WTC11 (cell line): ENCODE results near the gene NGRN. TPM values are rescaled to one million over a fixed set of nuclear protein-coding genes. Genes with fewer than 3 reads are reported as not detected.

ENCODE experiments used
- ATAC-seq: fragments of 200-7000 bp; cut with Tn5 transposase; 2 replicates; pipeline ENCODE4 v1.10.0; 2021; ENCODE audit warnings: mild to moderate bottlenecking, moderate library complexity
- CTCF ChIA-PET: fragments of 300-600 bp; sonication (Branson Sonifier 250); formaldehyde crosslinking; loops from one replicate; lab custom pipeline; 2021; ENCODE audit warnings: antibody characterized with exemption; lab: Charles Lee
- POLR2A ChIA-PET: fragments of 350-600 bp; sonication (Branson Sonifier 250); formaldehyde crosslinking; loops from one replicate; lab custom pipeline; 2021; ENCODE audit warnings: antibody characterized with exemption; lab: Charles Lee
- DNase-seq: peaks from one replicate; pipeline ENCODE4 v3.0.0; 2021; ENCODE audit warnings: low spot score
- H3K27ac Mint-ChIP-seq: 2 replicates; pipeline ENCODE4 v1.8.0; 2021; ENCODE audit warnings: mixed read lengths
- H3K27me3 Mint-ChIP-seq: 2 replicates; pipeline ENCODE4 v1.8.0; 2021; ENCODE audit warnings: low read depth, mild to moderate bottlenecking, moderate library complexity, mixed read lengths
- H3K36me3 Mint-ChIP-seq: 2 replicates; pipeline ENCODE4 v1.8.0; 2021; ENCODE audit warnings: mixed read lengths
- H3K4me1 Mint-ChIP-seq: 2 replicates; pipeline ENCODE4 v1.8.0; 2022; ENCODE audit warnings: mixed read lengths
- H3K4me3 Mint-ChIP-seq: 2 replicates; pipeline ENCODE4 v1.8.0; 2021; ENCODE audit warnings: mild to moderate bottlenecking, moderate library complexity, mixed read lengths
- H3K9me3 Mint-ChIP-seq: 2 replicates; pipeline ENCODE4 v1.8.0; 2021; ENCODE audit warnings: mixed read lengths
- AFF4 ChIP-seq: sonication (generic); formaldehyde crosslinking; IDR thresholded peaks from 2 replicates; pipeline ENCODE4 v1.8.1; 2023; ENCODE audit warnings: mild to moderate bottlenecking, missing genetic modification reagents, borderline replicate concordance
- FOXP1 ChIP-seq: sonication (generic); formaldehyde crosslinking; IDR thresholded peaks from 2 replicates; pipeline ENCODE4 v1.8.0; 2022; ENCODE audit warnings: missing genetic modification reagents, mild to moderate bottlenecking, moderate library complexity, borderline replicate concordance
- GABPB1 ChIP-seq: sonication (generic); formaldehyde crosslinking; IDR thresholded peaks from 2 replicates; pipeline ENCODE4 v1.8.1; 2023; ENCODE audit warnings: mild to moderate bottlenecking, missing genetic modification reagents
- MXD4 ChIP-seq: fragments of 250-450 bp; sonication (Bioruptor Pico); IDR thresholded peaks from 2 replicates; pipeline ENCODE4 v1.8.0; 2021; ENCODE audit warnings: mild to moderate bottlenecking, moderate library complexity, borderline replicate concordance
- MYBL2 ChIP-seq: sonication (generic); formaldehyde crosslinking; IDR thresholded peaks from 2 replicates; pipeline ENCODE4 v1.8.1; 2023; ENCODE audit warnings: mild to moderate bottlenecking, moderate library complexity, missing genetic modification reagents
- NFATC4 ChIP-seq: fragments of 250-450 bp; sonication (Bioruptor Pico); IDR thresholded peaks from 2 replicates; pipeline ENCODE4 v1.9.0; 2021; ENCODE audit warnings: mild to moderate bottlenecking
- NR2C2 ChIP-seq: sonication (generic); formaldehyde crosslinking; IDR thresholded peaks from 2 replicates; pipeline ENCODE4 v1.8.0; 2022; ENCODE audit warnings: mild to moderate bottlenecking, missing genetic modification reagents
- PRDM15 ChIP-seq: sonication (generic); formaldehyde crosslinking; IDR thresholded peaks from 2 replicates; pipeline ENCODE4 v1.8.0; 2022; ENCODE audit warnings: missing genetic modification reagents
- RORB ChIP-seq: fragments of 250-450 bp; sonication (Bioruptor Pico); IDR thresholded peaks from 2 replicates; pipeline ENCODE4 v1.9.0; 2021; ENCODE audit warnings: mild to moderate bottlenecking
- SMAD3 ChIP-seq: sonication (generic); formaldehyde crosslinking; IDR thresholded peaks from 2 replicates; pipeline ENCODE4 v1.8.0; 2022; ENCODE audit warnings: missing genetic modification reagents, mild to moderate bottlenecking, borderline replicate concordance
- USF1 ChIP-seq: sonication (generic); formaldehyde crosslinking; IDR thresholded peaks from 2 replicates; pipeline ENCODE4 v1.8.0; 2022; ENCODE audit warnings: mild to moderate bottlenecking, missing genetic modification reagents
- ZNF416 ChIP-seq: fragments of 250-450 bp; sonication (Bioruptor Pico); IDR thresholded peaks from 2 replicates; pipeline ENCODE4 v1.9.0; 2021; ENCODE audit warnings: mild to moderate bottlenecking, inconsistent platforms
- total RNA-seq: library from RNA; stranded (reverse); gene quantifications from 3 replicates; pipeline ENCODE4 v1.2.3, GENCODE V29; 2021
- TF ChIP-seq, protein P1 (sequence below): sonication (generic); formaldehyde crosslinking; IDR thresholded peaks from 2 replicates; pipeline ENCODE4 v1.8.1; 2022; ENCODE audit warnings: mild to moderate bottlenecking, missing genetic modification reagents, moderate library complexity, borderline replicate concordance
- TF ChIP-seq, protein P2 (sequence below): sonication (generic); formaldehyde crosslinking; IDR thresholded peaks from 2 replicates; pipeline ENCODE4 v1.8.0; 2023; ENCODE audit warnings: missing genetic modification reagents

NGRN gene
- total RNA-seq, 1 experiment from 2014 or later: 77.8 TPM

DNA sequence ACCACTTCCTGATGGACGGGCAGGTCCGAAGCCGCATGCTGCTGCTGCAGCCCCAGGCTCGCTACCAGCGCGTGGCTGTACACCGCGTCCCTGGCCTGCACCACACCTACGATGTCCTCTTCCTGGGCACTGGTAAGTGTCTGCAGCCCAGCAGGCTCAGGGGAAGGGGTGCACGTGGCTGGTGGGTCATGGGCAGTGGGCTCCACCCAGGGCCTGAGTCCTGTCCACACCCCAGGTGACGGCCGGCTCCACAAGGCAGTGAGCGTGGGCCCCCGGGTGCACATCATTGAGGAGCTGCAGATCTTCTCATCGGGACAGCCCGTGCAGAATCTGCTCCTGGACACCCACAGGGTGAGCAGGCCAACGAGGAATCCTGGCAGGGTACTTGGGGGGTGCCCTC lies 40.4 kb upstream of the NGRN start (continued):
- no peak for TF ChIP-seq AFF4

DNA sequence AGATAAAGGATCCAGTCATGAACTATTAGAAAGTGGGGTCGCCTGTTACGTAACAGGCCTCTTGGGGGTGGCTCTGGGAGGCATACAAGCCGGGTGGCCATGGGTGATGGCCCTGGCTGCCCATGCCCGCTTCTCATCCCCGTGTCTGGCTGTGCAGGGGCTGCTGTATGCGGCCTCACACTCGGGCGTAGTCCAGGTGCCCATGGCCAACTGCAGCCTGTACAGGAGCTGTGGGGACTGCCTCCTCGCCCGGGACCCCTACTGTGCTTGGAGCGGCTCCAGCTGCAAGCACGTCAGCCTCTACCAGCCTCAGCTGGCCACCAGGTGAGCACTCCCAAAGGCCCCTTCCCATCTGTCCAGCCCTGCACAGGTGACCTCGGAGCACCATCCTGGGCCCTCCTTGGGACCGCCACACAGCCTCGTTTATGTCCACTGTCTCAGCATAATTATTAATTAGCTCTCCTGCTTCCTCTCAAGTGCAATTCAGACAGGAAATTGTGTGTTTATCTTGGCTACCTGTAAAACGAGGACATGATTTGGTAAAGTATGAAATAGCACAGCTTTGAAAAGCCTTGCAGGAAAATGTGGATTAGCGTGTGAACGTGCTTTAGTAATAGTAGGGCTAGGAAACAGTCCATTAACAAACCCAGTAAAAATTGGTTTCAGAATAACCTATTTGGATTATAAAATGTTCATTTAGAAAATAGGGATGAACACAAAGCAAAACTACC lies 39.8 kb upstream of the NGRN start:
- H3K27me3 Mint-ChIP-seq: no peaks in the 10 kb centered on the region
- ChIA-PET CTCF (no interaction called here), POLR2A (no interaction called here)
- no peak for TF ChIP-seq PRDM15 (CRISPR knock-in tag)
- TF ChIP-seq MYBL2 (CRISPR knock-in tag): no peak
- TF ChIP-seq, protein P1, sequence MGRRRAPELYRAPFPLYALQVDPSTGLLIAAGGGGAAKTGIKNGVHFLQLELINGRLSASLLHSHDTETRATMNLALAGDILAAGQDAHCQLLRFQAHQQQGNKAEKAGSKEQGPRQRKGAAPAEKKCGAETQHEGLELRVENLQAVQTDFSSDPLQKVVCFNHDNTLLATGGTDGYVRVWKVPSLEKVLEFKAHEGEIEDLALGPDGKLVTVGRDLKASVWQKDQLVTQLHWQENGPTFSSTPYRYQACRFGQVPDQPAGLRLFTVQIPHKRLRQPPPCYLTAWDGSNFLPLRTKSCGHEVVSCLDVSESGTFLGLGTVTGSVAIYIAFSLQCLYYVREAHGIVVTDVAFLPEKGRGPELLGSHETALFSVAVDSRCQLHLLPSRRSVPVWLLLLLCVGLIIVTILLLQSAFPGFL: no peak
- TF ChIP-seq NFATC4 (CRISPR knock-in tag): no peak
- no peak for TF ChIP-seq FOXP1 (CRISPR knock-in tag)
- TF ChIP-seq, protein P2, sequence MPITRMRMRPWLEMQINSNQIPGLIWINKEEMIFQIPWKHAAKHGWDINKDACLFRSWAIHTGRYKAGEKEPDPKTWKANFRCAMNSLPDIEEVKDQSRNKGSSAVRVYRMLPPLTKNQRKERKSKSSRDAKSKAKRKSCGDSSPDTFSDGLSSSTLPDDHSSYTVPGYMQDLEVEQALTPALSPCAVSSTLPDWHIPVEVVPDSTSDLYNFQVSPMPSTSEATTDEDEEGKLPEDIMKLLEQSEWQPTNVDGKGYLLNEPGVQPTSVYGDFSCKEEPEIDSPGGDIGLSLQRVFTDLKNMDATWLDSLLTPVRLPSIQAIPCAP: no peak
- no peak for TF ChIP-seq NR2C2 (CRISPR knock-in tag)
- no peak for TF ChIP-seq SMAD3 (CRISPR knock-in tag)
- no peak for TF ChIP-seq RORB (CRISPR knock-in tag)
- no peak for TF ChIP-seq GABPB1 (CRISPR knock-in tag)
- no peak for TF ChIP-seq MXD4 (CRISPR knock-in tag)
- TF ChIP-seq ZNF416 (CRISPR knock-in tag): no peak
- no peak for TF ChIP-seq USF1
- no peak overlapping the region for H3K4me3 Mint-ChIP-seq
- peaks cover 47% of the 10 kb centered on the region for H3K36me3 Mint-ChIP-seq
- DNase-seq (no peak), ATAC-seq (no peak)
- no peaks in the 10 kb centered on the region for H3K9me3 Mint-ChIP-seq
- no peaks in the 10 kb centered on the region for H3K4me1 Mint-ChIP-seq
- no peak overlapping the region for H3K27ac Mint-ChIP-seq
